Bladder microvascular endothelial cell (primary cell): ENCODE measurements around the gene TNFSF10. TPM values are rescaled to one million over a fixed set of nuclear protein-coding genes. Genes with fewer than 3 reads are reported as not detected.

ENCODE experiments used
- total RNA-seq: library from RNA; depleted of rRNA; stranded (reverse); fragments of >200 nt; gene quantifications from 2 replicates; pipeline ENCODE4 v1.2.3, GENCODE V29; 2014

Gene TNFSF10
- 46.3 and 265 TPM in 2 replicates for total RNA-seq

GRCh38 chr3:172522871-172523818 is at the start of gene TNFSF10:
Gene TNFSF10, minus strand, starts transcription at chr3:172523430. Its CDS starts 46 bp downstream, at chr3:172523384.

Other genes starting within 250 kb of the TNFSF10 start
- gene GHSR, start 75.0 kb downstream of the TNFSF10 start, total RNA-seq = not detected in 2 replicates
- 4.5 and 6.6 TPM in 2 replicates for gene NCEH1, start 187.6 kb upstream of the TNFSF10 start, total RNA-seq
- gene ECT2, start 227.3 kb upstream of the TNFSF10 start, total RNA-seq = 27.1 and 27.7 TPM in 2 replicates